ENCODE results near the gene GGCX. TPM values are rescaled to one million over a fixed set of nuclear protein-coding genes. Genes with fewer than 3 reads are reported as not detected.
A peak's percentile ranks its signal among the peaks of the same experiment; 100 is the strongest.

The GGCX gene
- total and polyA plus RNA-seq, 2 donors (not counting 3 experiments of a cell fraction or from before 2014, with no cell fraction given), result 48.0 to 62.7 TPM

DNA sequence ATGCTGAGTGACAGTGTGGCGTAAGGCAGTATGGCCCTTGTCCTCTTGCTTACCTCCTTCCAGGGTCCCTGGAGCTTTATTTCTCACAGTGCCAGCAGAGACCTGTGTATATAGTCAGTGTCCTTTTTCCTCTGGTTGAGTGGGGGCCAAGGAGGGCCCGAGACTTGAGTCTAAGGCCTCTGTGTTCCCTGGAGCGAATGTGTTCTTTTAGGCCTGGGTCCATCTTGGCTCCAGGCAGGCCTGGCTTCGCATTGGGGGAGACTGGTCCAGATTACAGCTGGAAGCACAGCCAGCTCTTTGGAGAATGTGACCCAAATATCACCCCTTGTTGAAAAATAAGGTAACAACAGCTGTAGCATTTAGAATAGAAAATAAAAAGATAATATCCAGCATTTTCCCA is 27.9 kb upstream of the GGCX start:
- no peak for TF ChIP-seq GATA2 (IDR thresholded peaks at IDR 0.05; ENCODE audit: insufficient read depth, insufficient read length, low read depth, low read length)
- no peak for TF ChIP-seq JUN (IDR thresholded peaks at IDR 0.05; ENCODE audit: borderline replicate concordance, insufficient read depth, insufficient read length, low read depth)
- no peak for TF ChIP-seq EZH2 (IDR thresholded peaks at IDR 0.05; ENCODE audit: borderline replicate concordance, low read depth, low read length, severe bottlenecking)
- TF ChIP-seq, protein P1, sequence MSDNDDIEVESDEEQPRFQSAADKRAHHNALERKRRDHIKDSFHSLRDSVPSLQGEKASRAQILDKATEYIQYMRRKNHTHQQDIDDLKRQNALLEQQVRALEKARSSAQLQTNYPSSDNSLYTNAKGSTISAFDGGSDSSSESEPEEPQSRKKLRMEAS (IDR thresholded peaks at IDR 0.05; ENCODE audit: insufficient read depth, insufficient read length), result no peak
- no peak for TF ChIP-seq POLR2AphosphoS5 (IDR thresholded peaks at IDR 0.05; ENCODE audit: insufficient read depth, low read depth, low read length)
- no peak for TF ChIP-seq MYC (IDR thresholded peaks at IDR 0.05; ENCODE audit: low read depth, low read length)
- TF ChIP-seq POLR2A (IDR thresholded peaks at IDR 0.05; ENCODE audit: low read depth, low read length), result no peak
- no peak for TF ChIP-seq FOS (IDR thresholded peaks at IDR 0.05; ENCODE audit: borderline replicate concordance, insufficient read depth, low read length)
- TF ChIP-seq, protein P2, sequence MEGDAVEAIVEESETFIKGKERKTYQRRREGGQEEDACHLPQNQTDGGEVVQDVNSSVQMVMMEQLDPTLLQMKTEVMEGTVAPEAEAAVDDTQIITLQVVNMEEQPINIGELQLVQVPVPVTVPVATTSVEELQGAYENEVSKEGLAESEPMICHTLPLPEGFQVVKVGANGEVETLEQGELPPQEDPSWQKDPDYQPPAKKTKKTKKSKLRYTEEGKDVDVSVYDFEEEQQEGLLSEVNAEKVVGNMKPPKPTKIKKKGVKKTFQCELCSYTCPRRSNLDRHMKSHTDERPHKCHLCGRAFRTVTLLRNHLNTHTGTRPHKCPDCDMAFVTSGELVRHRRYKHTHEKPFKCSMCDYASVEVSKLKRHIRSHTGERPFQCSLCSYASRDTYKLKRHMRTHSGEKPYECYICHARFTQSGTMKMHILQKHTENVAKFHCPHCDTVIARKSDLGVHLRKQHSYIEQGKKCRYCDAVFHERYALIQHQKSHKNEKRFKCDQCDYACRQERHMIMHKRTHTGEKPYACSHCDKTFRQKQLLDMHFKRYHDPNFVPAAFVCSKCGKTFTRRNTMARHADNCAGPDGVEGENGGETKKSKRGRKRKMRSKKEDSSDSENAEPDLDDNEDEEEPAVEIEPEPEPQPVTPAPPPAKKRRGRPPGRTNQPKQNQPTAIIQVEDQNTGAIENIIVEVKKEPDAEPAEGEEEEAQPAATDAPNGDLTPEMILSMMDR (IDR thresholded peaks at IDR 0.05; ENCODE audit: extremely low read depth in 1 of 2, insufficient read depth in 1 of 2, low read depth in 1 of 2, low read length in 2 of 2), result no peak
- no peak overlapping the region for H2AFZ ChIP-seq (ENCODE audit: low read depth, low read length)
- H3K79me2 ChIP-seq (ENCODE audit: control insufficient read depth, insufficient read depth, low read length), result peaks cover 28% of the 10 kb centered on the region
- no peak overlapping the region for H3K4me3 ChIP-seq (replicated peaks in 1 of 3; ENCODE audit: insufficient read depth in 1 of 3, low read depth in 1 of 3, low read length in 3 of 3)
- DNase-seq (ENCODE audit: low read depth, low spot score), result no peak
- no peak overlapping the region for H3K9ac ChIP-seq (replicated peaks; ENCODE audit: extremely low read depth, insufficient read depth, low read length)
- POLR2A ChIA-PET, result no interaction called here
- H3K27ac ChIP-seq (ENCODE audit: insufficient read depth, low read depth, low read length), result peak overlapping the region; percentile 94
- peaks cover 0 to 10% of the 10 kb centered on the region in 2 experiments for H3K36me3 ChIP-seq (ENCODE audit: control insufficient read depth in 2 of 2, extremely low read depth in 1 of 2, insufficient read depth in 2 of 2, low read length in 2 of 2)
- no peaks in the 10 kb centered on the region for H3K27me3 ChIP-seq (ENCODE audit: control insufficient read depth in 2 of 2, insufficient read depth in 2 of 2, low read length in 2 of 2)
- no peaks in the 10 kb centered on the region for H3K9me3 ChIP-seq (replicated peaks; ENCODE audit: control insufficient read depth, insufficient read depth, low read length)
- H3K4me2 ChIP-seq (ENCODE audit: insufficient read depth, low read length), result peak overlapping the region; percentile 22
- dilution Hi-C loops (cut with MboI; ENCODE audit: extremely low pct_ligation_motif_present, low sequenced_read_pairs) (no loop called here), intact Hi-C loops (cut with micrococcal nuclease) (no loop called here)
- CTCF ChIA-PET, result no interaction called here
- no TSS peak for BruUV-seq (replicated peaks)
- no peak for FAIRE-seq
- H4K20me1 ChIP-seq (replicated peaks; ENCODE audit: control insufficient read depth, extremely low read depth, insufficient read depth, low read length), result no peaks in the 10 kb centered on the region
- peaks cover 62% of the 10 kb centered on the region for H3K4me1 ChIP-seq (ENCODE audit: control insufficient read depth, extremely low read depth, insufficient read depth, low read length)
- no peaks in the 10 kb centered on the region for H3K9me1 ChIP-seq (replicated peaks; ENCODE audit: control insufficient read depth, extremely low read depth, insufficient read depth, low read length)
